Gastroesophageal sphincter (tissue), 3 donors: ENCODE data around the gene NCKIPSD.

Experiments
- POLR2A ChIP-seq, 2 donors: fragments of 450-650 bp; IDR thresholded peaks; one replicate each; pipeline ENCODE4 v1.6.1; 2017; ENCODE audit warnings: antibody characterized with exemption in 2 of 2, mild to moderate bottlenecking in 2 of 2, moderate library complexity in 1 of 2
- POLR2AphosphoS5 ChIP-seq: sonication (generic); formaldehyde crosslinking; IDR thresholded peaks from one replicate; pipeline ENCODE4 v1.6.1; 2017; ENCODE audit warnings: antibody characterized with exemption
- TF ChIP-seq, protein P1 (sequence below), 4 experiments: fragments of 200-600 bp in 2 of 4; fragments of 450-650 bp in 2 of 4; sonication (generic) in 1 of 4; IDR thresholded peaks; one replicate each; pipeline ENCODE4 v1.5.1; 2017 to 2019; ENCODE audit warnings: antibody characterized with exemption in 4 of 4, mild to moderate bottlenecking in 2 of 4, moderate library complexity in 2 of 4

DNA sequence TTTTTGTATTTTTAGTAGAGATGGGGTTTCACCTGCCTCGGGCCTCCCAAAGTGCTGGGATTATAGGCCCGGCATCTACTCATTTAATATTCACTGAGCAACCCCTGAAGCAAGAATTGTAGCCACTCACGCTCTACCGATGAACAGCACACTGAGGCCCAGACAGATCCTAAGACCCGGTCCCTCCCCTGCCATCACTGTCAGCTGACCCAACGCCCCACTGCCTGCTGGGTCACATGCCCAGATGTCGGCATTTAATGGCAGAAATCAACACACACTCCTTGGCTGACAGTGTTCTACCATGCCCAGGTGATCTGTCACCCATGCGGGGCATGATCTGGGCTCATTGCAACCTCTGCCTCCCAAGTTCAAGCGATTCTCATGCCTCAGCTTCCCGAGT lies 60.9 kb downstream of the NCKIPSD start:
- TF ChIP-seq, protein P1, sequence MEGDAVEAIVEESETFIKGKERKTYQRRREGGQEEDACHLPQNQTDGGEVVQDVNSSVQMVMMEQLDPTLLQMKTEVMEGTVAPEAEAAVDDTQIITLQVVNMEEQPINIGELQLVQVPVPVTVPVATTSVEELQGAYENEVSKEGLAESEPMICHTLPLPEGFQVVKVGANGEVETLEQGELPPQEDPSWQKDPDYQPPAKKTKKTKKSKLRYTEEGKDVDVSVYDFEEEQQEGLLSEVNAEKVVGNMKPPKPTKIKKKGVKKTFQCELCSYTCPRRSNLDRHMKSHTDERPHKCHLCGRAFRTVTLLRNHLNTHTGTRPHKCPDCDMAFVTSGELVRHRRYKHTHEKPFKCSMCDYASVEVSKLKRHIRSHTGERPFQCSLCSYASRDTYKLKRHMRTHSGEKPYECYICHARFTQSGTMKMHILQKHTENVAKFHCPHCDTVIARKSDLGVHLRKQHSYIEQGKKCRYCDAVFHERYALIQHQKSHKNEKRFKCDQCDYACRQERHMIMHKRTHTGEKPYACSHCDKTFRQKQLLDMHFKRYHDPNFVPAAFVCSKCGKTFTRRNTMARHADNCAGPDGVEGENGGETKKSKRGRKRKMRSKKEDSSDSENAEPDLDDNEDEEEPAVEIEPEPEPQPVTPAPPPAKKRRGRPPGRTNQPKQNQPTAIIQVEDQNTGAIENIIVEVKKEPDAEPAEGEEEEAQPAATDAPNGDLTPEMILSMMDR (IDR thresholded peaks at IDR 0.05), result no peak
- TF ChIP-seq POLR2A (IDR thresholded peaks at IDR 0.05) (no peak), POLR2AphosphoS5 (no peak)
